Measurements from ENCODE around the gene DZIP3. TPM values are rescaled to one million over a fixed set of nuclear protein-coding genes. Genes with fewer than 3 reads are reported as not detected.

DZIP3 gene
- total and polyA plus RNA-seq, 2 experiments from 2014 or later, result 28.7 to 32.0 TPM

GRCh38 chr3:108664266-108664665 is 74.7 kb downstream of the DZIP3 start:
- Mint-ChIP-seq H3K4me1 (peaks cover 15% of the 10 kb centered on the region; the same call in 2 of the 3 replicates), H3K27ac (no peak overlapping the region), H3K9me3 (peaks cover 2% of the 10 kb centered on the region; the same call in 1 of the 3 replicates), H3K36me3 (ENCODE audit: low read depth) (peaks cover 5% of the 10 kb centered on the region; the same call in 1 of the 3 replicates), H3K27me3 (ENCODE audit: insufficient read depth, low read depth, poor library complexity) (peaks cover 3% of the 10 kb centered on the region), H3K4me3 (no peak overlapping the region)
- Histone ChIP-seq H3F3A (replicated peaks; ENCODE audit: low read depth) (no peaks in the 10 kb centered on the region), H3K4me1 (ENCODE audit: insufficient read depth) (peaks cover 13% of the 10 kb centered on the region; the same call in 1 of the 2 replicates), H3K79me2 (replicated peaks; ENCODE audit: insufficient read depth) (no peaks in the 10 kb centered on the region), H3K4me2 (no peak overlapping the region), H3K36me3 (ENCODE audit: insufficient read depth) (no peaks in the 10 kb centered on the region), H3K4me3 (no peak overlapping the region), H3K9me2 (ENCODE audit: insufficient read depth) (no peaks in the 10 kb centered on the region), H4K20me1 (replicated peaks; ENCODE audit: insufficient read depth) (no peaks in the 10 kb centered on the region), H2AFZ (no peak overlapping the region), H3K27me3 (ENCODE audit: insufficient read depth) (no peaks in the 10 kb centered on the region), H3K27ac (ENCODE audit: low read depth) (no peak overlapping the region)
- no peak; the same call in 2 of the 3 replicates for ATAC-seq
- no peak for DNase-seq (ENCODE audit: low spot score)
- TF ChIP-seq EZH2 (IDR thresholded peaks at IDR 0.05; ENCODE audit: low read depth, unreplicated experiment) (no peak), CTCF (conservative IDR thresholded peaks at IDR 0.05; ENCODE audit: low read depth in 2 of 2) (peak in 1 of 2 experiments; percentile 17; a peak in 1 of 4 replicates)

- H3K4me1 ChIP-seq (ENCODE audit: insufficient read depth), result peaks cover 13% of the 10 kb centered on the region; the same call in 1 of the 2 replicates
- no peak overlapping the region for H3K27ac ChIP-seq (ENCODE audit: low read depth)
- no peaks in the 10 kb centered on the region for H3K9me3 Mint-ChIP-seq
- H3K4me1 Mint-ChIP-seq, result peaks cover 15% of the 10 kb centered on the region; the same call in 2 of the 3 replicates
- H3K79me2 ChIP-seq (replicated peaks; ENCODE audit: insufficient read depth), result no peaks in the 10 kb centered on the region
- no peak overlapping the region for H2AFZ ChIP-seq
- H3K9me2 ChIP-seq (ENCODE audit: insufficient read depth), result no peaks in the 10 kb centered on the region
- H3K27ac Mint-ChIP-seq, result no peak overlapping the region
- peaks cover 2% of the 10 kb centered on the region for H3K27me3 Mint-ChIP-seq (ENCODE audit: insufficient read depth, low read depth, poor library complexity)
- H3K36me3 ChIP-seq (ENCODE audit: insufficient read depth), result no peaks in the 10 kb centered on the region
- H3K4me3 ChIP-seq, result no peak overlapping the region
- DNase-seq (ENCODE audit: low spot score) (no peak), ATAC-seq (no peak)
- no peaks in the 10 kb centered on the region for H4K20me1 ChIP-seq (replicated peaks; ENCODE audit: insufficient read depth)
- no peaks in the 10 kb centered on the region for H3F3A ChIP-seq (replicated peaks; ENCODE audit: low read depth)
- peaks cover 8% of the 10 kb centered on the region; the same call in 2 of the 3 replicates for H3K36me3 Mint-ChIP-seq (ENCODE audit: low read depth)
- no peak overlapping the region for H3K4me3 Mint-ChIP-seq
- no peak overlapping the region for H3K4me2 ChIP-seq
- no peaks in the 10 kb centered on the region for H3K27me3 ChIP-seq (ENCODE audit: insufficient read depth)
- TF ChIP-seq JUNB (IDR thresholded peaks at IDR 0.05; ENCODE audit: unreplicated experiment), result no peak
- TF ChIP-seq ETS1 (IDR thresholded peaks at IDR 0.05), result no peak
- no peak for TF ChIP-seq REST (IDR thresholded peaks at IDR 0.05; ENCODE audit: unreplicated experiment)
- no peak for TF ChIP-seq POLR2AphosphoS5 (IDR thresholded peaks at IDR 0.05; ENCODE audit: low read depth)
- TF ChIP-seq CTCF (conservative IDR thresholded peaks at IDR 0.05; ENCODE audit: low read depth in 2 of 2), result no peak
Observed at GRCh38 chr3:108667312-108667711, 77.8 kb downstream of the DZIP3 start.
